Smooth muscle cell (in vitro differentiated cells): ENCODE measurements around the gene RIPK4. TPM values are rescaled to one million over a fixed set of nuclear protein-coding genes. Genes with fewer than 3 reads are reported as not detected.

Source experiments
- DNase-seq: peaks from one replicate; lab custom pipeline; 2025; ENCODE audit not compliant: unreplicated experiment; lab: John Stamatoyannopoulos, UW
- H2AFZ ChIP-seq: fragments of 200-600 bp; sonication (generic); 2 replicates; pipeline ENCODE4 v1.6.0; 2016; ENCODE audit warnings: antibody characterized with exemption, low read depth, mild to moderate bottlenecking
- H3F3A ChIP-seq: fragments of 200-600 bp; sonication (generic); 2 replicates; pipeline ENCODE4 v1.6.0; 2017; ENCODE audit warnings: antibody characterized with exemption, low read depth
- H3K27ac ChIP-seq: fragments of 200-600 bp; sonication (generic); 2 replicates; pipeline ENCODE4 v1.5.1; 2016; ENCODE audit warnings: low read depth, mild to moderate bottlenecking
- H3K27me3 ChIP-seq: fragments of 200-600 bp; sonication (generic); 2 replicates; pipeline ENCODE4 v1.6.1; 2016; ENCODE audit warnings: low read depth, mild to moderate bottlenecking
- H3K36me3 ChIP-seq: fragments of 200-600 bp; sonication (generic); 2 replicates; pipeline ENCODE4 v1.5.1; 2016; ENCODE audit warnings: low read depth
- H3K4me1 ChIP-seq: fragments of 200-600 bp; sonication (generic); 2 replicates; pipeline ENCODE4 v1.5.1; 2016; ENCODE audit warnings: low read depth
- H3K4me2 ChIP-seq: fragments of 200-600 bp; sonication (generic); 2 replicates; pipeline ENCODE4 v1.6.0; 2016; ENCODE audit warnings: mild to moderate bottlenecking
- H3K4me3 ChIP-seq: fragments of 200-600 bp; sonication (generic); 2 replicates; pipeline ENCODE4 v1.5.1; 2016; ENCODE audit warnings: mild to moderate bottlenecking
- H3K79me2 ChIP-seq: fragments of 200-600 bp; sonication (generic); 2 replicates; pipeline ENCODE4 v1.6.0; 2016; ENCODE audit warnings: low read depth, mild to moderate bottlenecking
- H3K9ac ChIP-seq: fragments of 200-600 bp; sonication (generic); 2 replicates; pipeline ENCODE4 v1.6.0; 2016; ENCODE audit warnings: low read depth
- H3K9me3 ChIP-seq: fragments of 200-600 bp; sonication (generic); replicated peaks from 2 replicates; pipeline ENCODE4 v1.5.1; 2016; ENCODE audit warnings: low read depth
- H4K20me1 ChIP-seq: fragments of 200-600 bp; sonication (generic); 2 replicates; pipeline ENCODE4 v1.6.0; 2016; ENCODE audit warnings: low read depth
- WGBS: methylation state at CpG from one replicate; pipeline ENCODE4 v1.1.7; 2016; ENCODE audit warnings: low lambda C conversion rate; 5-methylcytosine and 5-hydroxymethylcytosine counted together
- polyA plus RNA-seq: library from polyadenylated mRNA; unstranded; fragments of >200 nt; fragmentation: Nextera tagmentation; extraction: Ambion mirVana; gene quantifications from 2 replicates; pipeline ENCODE4 v1.2.1, GENCODE V29; 2016
- total RNA-seq: library from RNA; depleted of rRNA; stranded (reverse); fragments of >200 nt; gene quantifications from 2 replicates; pipeline ENCODE4 v1.2.3, GENCODE V29; 2014
- TF ChIP-seq, protein P1 (sequence below): fragments of 200-600 bp; sonication (generic); IDR thresholded peaks from 2 replicates; pipeline ENCODE4 v1.5.1; 2017; ENCODE audit warnings: borderline replicate concordance, mild to moderate bottlenecking, antibody characterized with exemption; ENCODE audit not compliant: insufficient read depth, poor library complexity, severe bottlenecking

Gene RIPK4
- total and polyA plus RNA-seq, 2 experiments from 2014 or later = 1.1 to 3.7 TPM

DNA sequence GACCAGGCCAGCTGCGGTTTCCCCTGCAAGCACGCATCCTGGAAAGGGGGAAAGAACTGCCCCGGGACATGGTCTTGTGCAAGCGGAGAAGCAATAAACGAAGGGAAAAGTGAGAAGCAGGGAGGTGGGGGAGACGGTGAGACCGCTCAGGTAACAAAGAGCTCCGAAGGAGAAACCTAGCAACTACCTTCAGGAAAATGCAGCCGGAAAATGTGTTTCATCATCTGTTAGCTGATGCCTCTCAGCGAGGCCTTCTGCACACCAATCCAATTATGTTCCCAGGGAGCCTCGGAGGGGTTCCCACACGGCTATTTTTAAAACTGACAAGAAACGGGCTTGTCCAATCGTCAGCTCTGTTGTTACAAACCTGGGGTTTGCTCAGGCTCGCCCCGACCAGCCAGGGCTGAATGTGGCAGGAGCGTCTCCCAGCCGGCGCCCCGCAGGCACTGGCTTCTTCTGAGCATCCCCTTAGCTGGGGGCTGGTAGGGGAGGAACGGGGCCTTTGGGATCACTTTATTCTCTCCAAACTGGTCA lies 3.4 kb downstream of the RIPK4 start:
- H3K4me3 ChIP-seq = no peak overlapping the region
- no peak overlapping the region for H2AFZ ChIP-seq
- peaks cover 82% of the 10 kb centered on the region for H3K27me3 ChIP-seq
- H3K79me2 ChIP-seq = no peaks in the 10 kb centered on the region
- TF ChIP-seq, protein P1, sequence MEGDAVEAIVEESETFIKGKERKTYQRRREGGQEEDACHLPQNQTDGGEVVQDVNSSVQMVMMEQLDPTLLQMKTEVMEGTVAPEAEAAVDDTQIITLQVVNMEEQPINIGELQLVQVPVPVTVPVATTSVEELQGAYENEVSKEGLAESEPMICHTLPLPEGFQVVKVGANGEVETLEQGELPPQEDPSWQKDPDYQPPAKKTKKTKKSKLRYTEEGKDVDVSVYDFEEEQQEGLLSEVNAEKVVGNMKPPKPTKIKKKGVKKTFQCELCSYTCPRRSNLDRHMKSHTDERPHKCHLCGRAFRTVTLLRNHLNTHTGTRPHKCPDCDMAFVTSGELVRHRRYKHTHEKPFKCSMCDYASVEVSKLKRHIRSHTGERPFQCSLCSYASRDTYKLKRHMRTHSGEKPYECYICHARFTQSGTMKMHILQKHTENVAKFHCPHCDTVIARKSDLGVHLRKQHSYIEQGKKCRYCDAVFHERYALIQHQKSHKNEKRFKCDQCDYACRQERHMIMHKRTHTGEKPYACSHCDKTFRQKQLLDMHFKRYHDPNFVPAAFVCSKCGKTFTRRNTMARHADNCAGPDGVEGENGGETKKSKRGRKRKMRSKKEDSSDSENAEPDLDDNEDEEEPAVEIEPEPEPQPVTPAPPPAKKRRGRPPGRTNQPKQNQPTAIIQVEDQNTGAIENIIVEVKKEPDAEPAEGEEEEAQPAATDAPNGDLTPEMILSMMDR = no peak
- H3K27ac ChIP-seq = no peak overlapping the region
- no peak for DNase-seq
- H3K36me3 ChIP-seq = no peaks in the 10 kb centered on the region
- peaks cover 52% of the 10 kb centered on the region for H3K4me1 ChIP-seq
- H3K9me3 ChIP-seq = no peaks in the 10 kb centered on the region
- WGBS = 24% methylated on average over 21 of the region's 21 CpGs
- no peaks in the 10 kb centered on the region for H3F3A ChIP-seq
- peak overlapping the region; percentile 64 for H3K4me2 ChIP-seq
- no peak overlapping the region for H3K9ac ChIP-seq
- H4K20me1 ChIP-seq = peaks cover 70% of the 10 kb centered on the region

DNA sequence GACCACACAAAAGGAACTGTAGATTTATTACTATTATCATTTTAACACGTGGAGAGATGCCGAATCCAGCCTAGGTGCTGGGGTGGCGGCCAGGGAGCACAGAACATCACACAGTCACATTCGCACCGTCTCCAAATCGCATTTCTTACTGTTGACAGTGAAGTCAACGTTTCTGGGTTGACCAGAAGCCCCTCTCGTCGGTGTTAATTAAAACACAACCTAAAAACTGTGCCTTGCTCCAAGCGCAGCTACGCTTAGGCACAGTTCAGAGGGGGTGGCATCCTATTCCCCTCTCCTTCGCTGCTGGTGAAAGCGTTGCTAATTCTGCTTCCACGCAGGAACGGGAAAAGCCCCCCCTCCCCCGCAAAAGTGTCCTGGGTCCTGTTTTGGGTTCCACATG lies 4.1 kb downstream of the RIPK4 start:
- no peaks in the 10 kb centered on the region for H3F3A ChIP-seq
- DNase-seq = no peak
- peaks cover 75% of the 10 kb centered on the region for H3K27me3 ChIP-seq
- H3K4me3 ChIP-seq = no peak overlapping the region
- H3K36me3 ChIP-seq = no peaks in the 10 kb centered on the region
- peak overlapping the region; percentile 81 for H3K4me2 ChIP-seq
- peaks cover 45% of the 10 kb centered on the region for H3K4me1 ChIP-seq
- no peaks in the 10 kb centered on the region for H3K9me3 ChIP-seq
- no peak overlapping the region for H2AFZ ChIP-seq
- no peak overlapping the region for H3K9ac ChIP-seq
- TF ChIP-seq, protein P1 = no peak
- H3K27ac ChIP-seq = no peak overlapping the region
- WGBS = 13% methylated on average over 16 of the region's 16 CpGs
- peaks cover 74% of the 10 kb centered on the region for H4K20me1 ChIP-seq
- H3K79me2 ChIP-seq = no peaks in the 10 kb centered on the region

DNA sequence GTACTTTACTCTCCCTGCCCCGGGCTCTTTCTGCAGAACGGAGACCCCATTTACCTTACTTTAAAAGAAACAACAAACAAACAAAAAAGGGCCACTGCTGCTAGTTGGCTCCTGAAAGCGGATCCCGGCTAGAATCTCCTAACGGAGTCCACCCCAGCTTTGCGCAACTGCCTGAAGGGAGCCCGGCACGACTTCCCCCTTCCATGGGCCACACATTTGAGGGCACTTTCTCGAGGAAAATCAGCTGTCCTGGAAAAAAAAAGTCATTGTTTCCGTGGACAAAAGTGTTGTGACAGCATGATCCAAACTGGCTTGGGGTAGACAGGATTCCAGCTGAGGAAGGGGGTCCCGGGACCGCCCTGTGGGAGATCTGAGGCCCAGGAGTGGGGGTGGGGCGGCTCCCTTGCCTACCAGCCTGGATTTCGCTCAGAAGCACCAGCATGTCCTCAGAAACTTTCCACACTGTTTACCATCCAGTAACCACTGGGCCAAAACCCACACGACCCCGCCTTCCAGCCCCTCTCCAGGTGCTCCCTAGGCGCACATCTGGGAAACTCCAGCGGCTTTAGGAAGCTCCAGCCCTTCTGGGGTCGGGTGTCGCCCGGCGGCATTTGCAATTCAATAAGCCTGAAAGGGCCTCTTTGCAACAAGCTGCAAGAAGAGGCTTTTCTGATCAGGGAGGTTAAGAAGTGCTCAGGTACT lies 4.8 kb downstream of the RIPK4 start:
- H3K27ac ChIP-seq = no peak overlapping the region
- H3K4me3 ChIP-seq = peak overlapping the region; percentile 36
- no peak overlapping the region for H3K9ac ChIP-seq
- H3K4me1 ChIP-seq = peaks cover 40% of the 10 kb centered on the region
- H3K79me2 ChIP-seq = peaks cover 4% of the 10 kb centered on the region
- no peaks in the 10 kb centered on the region for H3K36me3 ChIP-seq
- H4K20me1 ChIP-seq = peaks cover 76% of the 10 kb centered on the region
- peaks cover 69% of the 10 kb centered on the region for H3K27me3 ChIP-seq
- TF ChIP-seq, protein P1 = no peak
- peak overlapping the region; percentile 22 for H2AFZ ChIP-seq
- no peaks in the 10 kb centered on the region for H3F3A ChIP-seq
- no peak for DNase-seq
- WGBS = 6% methylated on average over 21 of the region's 22 CpGs
- no peaks in the 10 kb centered on the region for H3K9me3 ChIP-seq
- H3K4me2 ChIP-seq = peak overlapping the region; percentile 81
